ENCODE measurements around the gene USP15.

Gene USP15

GRCh38 chr12:62254967-62255366 lies 5.2 kb upstream of the USP15 start:
- DNase-seq (ENCODE audit: low read depth, low spot score) = no peak
- no peak overlapping the region for H3K4me3 ChIP-seq (ENCODE audit: low read depth, low read length)
- no peak for TF ChIP-seq CTCF (IDR thresholded peaks at IDR 0.05; ENCODE audit: low read depth, low read length)
- in situ Hi-C loops (cut with HindIII; ENCODE audit: low sequenced_read_pairs) = no loop called here

GRCh38 chr12:62256408-62257096 lies 3.7 kb upstream of the USP15 start:
- in situ Hi-C loops (cut with HindIII; ENCODE audit: low sequenced_read_pairs) = no loop called here
- TF ChIP-seq CTCF (IDR thresholded peaks at IDR 0.05; ENCODE audit: low read depth, low read length) = no peak
- no peak for DNase-seq (ENCODE audit: low read depth, low spot score)
- H3K4me3 ChIP-seq (ENCODE audit: low read depth, low read length) = no peak overlapping the region

GRCh38 chr12:62258231-62258630 lies 2.0 kb upstream of the USP15 start:
- H3K4me3 ChIP-seq (ENCODE audit: low read depth, low read length) = no peak overlapping the region
- DNase-seq (ENCODE audit: low read depth, low spot score) = no peak
- in situ Hi-C loops (cut with HindIII; ENCODE audit: low sequenced_read_pairs) = no loop called here

GRCh38 chr12:62258941-62259630 lies 1.1 kb upstream of the USP15 start:
- peak overlapping the region; percentile 97 for H3K4me3 ChIP-seq (ENCODE audit: low read depth, low read length)
- DNase-seq (ENCODE audit: low read depth, low spot score) = no peak
- TF ChIP-seq CTCF (IDR thresholded peaks at IDR 0.05; ENCODE audit: low read depth, low read length) = no peak
- in situ Hi-C loops (cut with HindIII; ENCODE audit: low sequenced_read_pairs) = no loop called here

More at GRCh38 chr12:62258231-62258630, 2.0 kb upstream of the USP15 start:
- no peak for TF ChIP-seq CTCF (IDR thresholded peaks at IDR 0.05; ENCODE audit: low read depth, low read length)

GRCh38 chr12:62259631-62259992 lies 592 bp upstream of the USP15 start:
- TF ChIP-seq CTCF (IDR thresholded peaks at IDR 0.05; ENCODE audit: low read depth, low read length) = no peak
- in situ Hi-C loops (cut with HindIII; ENCODE audit: low sequenced_read_pairs) = no loop called here

GRCh38 chr12:62260733-62261683 lies 804 bp downstream of the USP15 start:
- in situ Hi-C loops (cut with HindIII; ENCODE audit: low sequenced_read_pairs) = no loop called here
- DNase-seq (ENCODE audit: low read depth, low spot score) = peak; percentile 45
- peak overlapping the region; percentile 97 for H3K4me3 ChIP-seq (ENCODE audit: low read depth, low read length)
- TF ChIP-seq CTCF (IDR thresholded peaks at IDR 0.05; ENCODE audit: low read depth, low read length) = no peak

More at GRCh38 chr12:62259631-62259992, 592 bp upstream of the USP15 start:
- peak overlapping the region; percentile 97 for H3K4me3 ChIP-seq (ENCODE audit: low read depth, low read length)
- DNase-seq (ENCODE audit: low read depth, low spot score) = no peak

Data from astrocyte of the spinal cord (primary cell).